GM12878 (cell line): ENCODE data around the gene MEAF6. TPM values are rescaled to one million over a fixed set of nuclear protein-coding genes. Genes with fewer than 3 reads are reported as not detected.

Experiments
- ATAC-seq: fragments of 200-7000 bp; cut with Tn5 transposase; 3 replicates; pipeline ENCODE4 v1.9.1; 2020; ENCODE audit warnings: mild to moderate bottlenecking, moderate library complexity
- BruUV-seq: library from RNA; stranded (reverse); fragments of 400-500 nt; replicated peaks from 2 replicates; lab custom pipeline; 2021; lab: Mats Ljungman, UMichigan
- CTCF ChIA-PET: fragments of 300-600 bp; sonication (Branson Sonifier 250); formaldehyde crosslinking; extraction: SDS; loops from one replicate; lab custom pipeline; 2021; ENCODE audit warnings: inconsistent platforms; lab: Yijun Ruan, JAX
- POLR2A ChIA-PET: fragments of 350-600 bp; formaldehyde crosslinking; extraction: SDS; loops from one replicate; lab custom pipeline; 2021; ENCODE audit warnings: inconsistent platforms; lab: Charles Lee
- RAD21 ChIA-PET: fragments of 300-600 bp; sonication (Branson Sonifier 250); formaldehyde crosslinking; loops from one replicate; lab custom pipeline; 2023; ENCODE audit warnings: antibody characterized with exemption; ENCODE audit not compliant: unreplicated experiment; lab: Charles Lee
- SMC1A ChIA-PET: fragments of 300-600 bp; sonication (Branson Sonifier 250); formaldehyde crosslinking; loops from one replicate; lab custom pipeline; 2023; ENCODE audit not compliant: unreplicated experiment, uncharacterized antibody; lab: Charles Lee
- DNase-seq: peaks from one replicate; pipeline ENCODE4 v3.0.0-alpha.2; 2011; ENCODE audit warnings: low read depth, low spot score
- FAIRE-seq: peaks from 3 replicates; lab custom pipeline; 2011; peaks lifted over from hg19 to GRCh38; lab: Jason Lieb, UNC
- H2AFZ ChIP-seq: 2 replicates; pipeline ENCODE4 v1.6.0; 2011; ENCODE audit warnings: low read depth, low read length, control low read depth; ENCODE audit not compliant: control insufficient read depth
- H3K27ac ChIP-seq: 2 replicates; pipeline ENCODE4 v1.5.1; 2011; ENCODE audit warnings: control low read depth; ENCODE audit not compliant: control insufficient read depth, insufficient read depth
- H3K27me3 ChIP-seq, 2 experiments: replicated peaks in 1 of 2; 2 replicates each; pipeline versions ENCODE4 v1.6.0 to v1.6.1; 2011; ENCODE audit warnings: low read length in 1 of 2; ENCODE audit not compliant: control insufficient read depth in 2 of 2, insufficient read depth in 2 of 2
- H3K36me3 ChIP-seq, 2 experiments: 2 replicates each; pipeline ENCODE4 v1.5.1; 2011; ENCODE audit warnings: low read length in 1 of 2; ENCODE audit not compliant: control insufficient read depth in 2 of 2, insufficient read depth in 2 of 2
- H3K4me1 ChIP-seq: 2 replicates; pipeline ENCODE4 v1.6.1; 2011; ENCODE audit warnings: mild to moderate bottlenecking, low read length, moderate library complexity, mixed read lengths; ENCODE audit not compliant: control insufficient read depth, insufficient read depth
- H3K4me2 ChIP-seq: 2 replicates; pipeline ENCODE4 v1.6.0; 2011; ENCODE audit warnings: control low read depth; ENCODE audit not compliant: control insufficient read depth, insufficient read depth
- H3K4me3 ChIP-seq: fragments of 200-600 bp; sonication (generic); 2 replicates; pipeline ENCODE4 v1.5.1; 2016
- H3K79me2 ChIP-seq: 2 replicates; pipeline ENCODE4 v1.6.0; 2011; ENCODE audit warnings: low read length; ENCODE audit not compliant: control insufficient read depth, insufficient read depth
- H3K9ac ChIP-seq: 2 replicates; pipeline ENCODE4 v1.8.0; 2011; ENCODE audit warnings: low read length, control low read depth, mixed read lengths; ENCODE audit not compliant: control insufficient read depth, insufficient read depth
- H3K9me3 ChIP-seq: replicated peaks from 3 replicates; pipeline ENCODE4 v1.5.1; 2011; ENCODE audit warnings: mild to moderate bottlenecking, low read length; ENCODE audit not compliant: control insufficient read depth, insufficient read depth
- H4K20me1 ChIP-seq: 2 replicates; pipeline ENCODE4 v1.6.0; 2011; ENCODE audit not compliant: control insufficient read depth, insufficient read depth
- BHLHE40 ChIP-seq, 2 experiments: fragments of 450-650 bp in 1 of 2; IDR thresholded peaks; 2 replicates each; pipeline ENCODE4 v1.6.1; 2011 to 2017; ENCODE audit warnings: low read depth in 2 of 2, borderline replicate concordance in 1 of 2, improper control_type of control experiment in 1 of 2, low read length in 1 of 2, mild to moderate bottlenecking in 1 of 2
- ETV6 ChIP-seq, 2 experiments: fragments of 450-650 bp in 1 of 2; IDR thresholded peaks in 1 of 2; conservative IDR thresholded peaks in 1 of 2; 2 replicates each; pipeline ENCODE4 v1.6.1; 2014; ENCODE audit warnings: antibody characterized with exemption in 1 of 2, borderline replicate concordance in 1 of 2, low read depth in 1 of 2, mild to moderate bottlenecking in 1 of 2, moderate library complexity in 1 of 2
- MTA2 ChIP-seq: fragments of 450-650 bp; IDR thresholded peaks from 2 replicates; pipeline ENCODE4 v1.6.1; 2016; ENCODE audit warnings: low read depth, mild to moderate bottlenecking, moderate library complexity
- RAD21 ChIP-seq: IDR thresholded peaks from 2 replicates; pipeline ENCODE4 v1.6.1; 2011; ENCODE audit warnings: mild to moderate bottlenecking, low read depth, low read length, moderate library complexity; ENCODE audit not compliant: insufficient read depth
- RUNX3 ChIP-seq: IDR thresholded peaks from 2 replicates; pipeline ENCODE4 v1.6.1; 2012; ENCODE audit warnings: low read length, inconsistent platforms
- SMC3 ChIP-seq: IDR thresholded peaks from 2 replicates; pipeline ENCODE4 v1.6.1; 2011; ENCODE audit warnings: low read length, improper control_type of control experiment, borderline replicate concordance
- ZNF592 ChIP-seq: fragments of 450-650 bp; IDR thresholded peaks from 2 replicates; pipeline ENCODE4 v1.6.1; 2017; ENCODE audit warnings: mild to moderate bottlenecking, moderate library complexity
- WGBS: methylation state at CpG from one replicate; pipeline ENCODE4 v1.1.6; 2016; ENCODE audit warnings: low lambda C conversion rate; ENCODE audit not compliant: insufficient replicate concordance, insufficient coverage; ENCODE audit errors: missing lambda C conversion rate; 5-methylcytosine and 5-hydroxymethylcytosine counted together
- in situ Hi-C: fragments of 300-500 bp; cut with MboI; formaldehyde crosslinking; loops from 9 replicates; pipeline ENCODE4 v1.14.3; 2018; ENCODE audit warnings: mixed read lengths
- intact Hi-C: fragments of 100-400 bp; cut with micrococcal nuclease; formaldehyde crosslinking; loops from one replicate; pipeline ENCODE4 v1.14.2; 2022; ENCODE audit not compliant: unreplicated experiment
- polyA plus RNA-seq, 11 experiments: library from polyadenylated mRNA; depleted of rRNA in 4 of 11; unstranded in 6 of 11; stranded (reverse) in 5 of 11; fragments of >200 nt; fragmentation: Nextera tagmentation in 4 of 11; fragmentation: Illumina TruSeq in 1 of 11; extraction: Ambion mirVana in 4 of 11; extraction: Trizol in 1 of 11; gene quantifications; 1 replicate in 1 of 11; 2 replicates in 10 of 11; pipeline versions ENCODE4 v1.2.1 to v1.2.3, GENCODE V29; 2011 to 2016; ENCODE audit warnings: inconsistent platforms in 2 of 11, missing spikeins in 2 of 11, low read depth in 1 of 11
- total RNA-seq, 4 experiments: library from RNA; depleted of rRNA in 3 of 4; stranded (reverse); fragments of >200 nt in 3 of 4; fragmentation: Illumina TruSeq in 1 of 4; extraction: Trizol in 1 of 4; gene quantifications; 2 replicates each; pipeline versions ENCODE4 v1.2.1 to v1.2.3, GENCODE V29; 2013 to 2021
- TF ChIP-seq, protein P1 (sequence below), 3 experiments: IDR thresholded peaks in 2 of 3; conservative IDR thresholded peaks in 1 of 3; 2 replicates each; pipeline ENCODE4 v1.5.1; 2011; ENCODE audit warnings: low read depth in 3 of 3, low read length in 3 of 3, mild to moderate bottlenecking in 3 of 3, control low read depth in 2 of 3, moderate library complexity in 2 of 3, inconsistent platforms in 1 of 3, mixed read lengths in 1 of 3; ENCODE audit not compliant: control insufficient read depth in 2 of 3, insufficient read depth in 1 of 3; ENCODE audit errors: extremely low read depth in 1 of 3

The MEAF6 gene
- total and polyA plus RNA-seq, 10 of the 15 experiments (the other 5 are each of a cell fraction or from before 2014, with no cell fraction given): 30.8 to 75.0 (median 58.1) TPM

DNA sequence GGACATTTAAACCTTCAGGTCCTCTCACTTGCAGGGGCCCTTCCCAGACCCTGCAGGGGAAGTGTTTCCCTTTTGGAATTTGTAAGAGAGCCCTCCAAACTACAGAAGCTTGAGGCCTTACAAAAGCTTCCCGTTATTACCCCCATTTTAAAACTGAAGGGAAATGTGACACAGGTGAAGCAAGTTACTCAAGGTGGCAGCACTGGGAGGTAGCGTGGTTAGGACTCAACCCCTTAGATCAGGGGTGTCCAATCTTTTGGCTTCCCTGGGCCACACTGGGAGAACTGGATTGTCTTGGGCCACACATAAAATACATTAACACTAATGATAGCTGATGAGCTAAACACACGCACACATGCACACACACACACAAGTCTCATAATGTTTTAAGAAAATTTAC lies 56.0 kb downstream of the MEAF6 start:
- RAD21 ChIA-PET: interaction anchor here (0.7 to 15.1 kb wide), 4 partner anchors 19 to 30 kb away, joined by 4 to 166 read pairs (median 9); no protein-coding TSS in a partner anchor
- TF ChIP-seq RAD21 (0 out of 2 replicates have a peak, but pooled peaks have one; percentile 25), BHLHE40 (IDR thresholded peaks at IDR 0.05; ENCODE audit: borderline replicate concordance in 1 of 2, low read depth in 2 of 2, low read length in 1 of 2) (no peak), RUNX3 (peak; percentile 18; the same call in 1 of the 2 replicates), ETV6 (conservative IDR thresholded peaks at IDR 0.05 in 1 of 2, IDR thresholded peaks at IDR 0.05 in 1 of 2; ENCODE audit: borderline replicate concordance in 1 of 2, low read depth in 1 of 2) (no peak), MTA2 (no peak), ZNF592 (no peak), SMC3 (peak; percentile 32; the same call in 1 of the 2 replicates)
- TF ChIP-seq, protein P1, sequence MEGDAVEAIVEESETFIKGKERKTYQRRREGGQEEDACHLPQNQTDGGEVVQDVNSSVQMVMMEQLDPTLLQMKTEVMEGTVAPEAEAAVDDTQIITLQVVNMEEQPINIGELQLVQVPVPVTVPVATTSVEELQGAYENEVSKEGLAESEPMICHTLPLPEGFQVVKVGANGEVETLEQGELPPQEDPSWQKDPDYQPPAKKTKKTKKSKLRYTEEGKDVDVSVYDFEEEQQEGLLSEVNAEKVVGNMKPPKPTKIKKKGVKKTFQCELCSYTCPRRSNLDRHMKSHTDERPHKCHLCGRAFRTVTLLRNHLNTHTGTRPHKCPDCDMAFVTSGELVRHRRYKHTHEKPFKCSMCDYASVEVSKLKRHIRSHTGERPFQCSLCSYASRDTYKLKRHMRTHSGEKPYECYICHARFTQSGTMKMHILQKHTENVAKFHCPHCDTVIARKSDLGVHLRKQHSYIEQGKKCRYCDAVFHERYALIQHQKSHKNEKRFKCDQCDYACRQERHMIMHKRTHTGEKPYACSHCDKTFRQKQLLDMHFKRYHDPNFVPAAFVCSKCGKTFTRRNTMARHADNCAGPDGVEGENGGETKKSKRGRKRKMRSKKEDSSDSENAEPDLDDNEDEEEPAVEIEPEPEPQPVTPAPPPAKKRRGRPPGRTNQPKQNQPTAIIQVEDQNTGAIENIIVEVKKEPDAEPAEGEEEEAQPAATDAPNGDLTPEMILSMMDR (IDR thresholded peaks at IDR 0.05 in 2 of 3, conservative IDR thresholded peaks at IDR 0.05 in 1 of 3; ENCODE audit: control insufficient read depth in 2 of 3, extremely low read depth in 1 of 3, insufficient read depth in 1 of 3, low read depth in 3 of 3, low read length in 3 of 3): peak in 2 of 3 experiments; percentile 14 to 39; a peak in 3 of 6 replicates
- TF ChIP-seq, all 136 proteins: peak for 4
- Histone ChIP-seq H3K4me1 (no peaks in the 10 kb centered on the region), H3K4me2 (no peak overlapping the region), H3K4me3 (no peak overlapping the region), H3K79me2 (no peaks in the 10 kb centered on the region), H3K27ac (no peak overlapping the region), H3K36me3 (no peaks in the 10 kb centered on the region), H3K27me3 (no peaks in the 10 kb centered on the region), H4K20me1 (no peaks in the 10 kb centered on the region), H2AFZ (no peak overlapping the region), H3K9me3 (no peaks in the 10 kb centered on the region), H3K9ac (no peak overlapping the region)
- ATAC-seq (peak; percentile 33; the same call in 1 of the 3 replicates), FAIRE-seq (no peak), DNase-seq (no peak)
- no TSS peak for BruUV-seq
- ChIA-PET SMC1A (interaction anchor here (1.3 to 9.5 kb wide), 3 partner anchors 18 to 28 kb away, joined by 6 to 128 read pairs (median 6); no protein-coding TSS in a partner anchor), POLR2A (no interaction called here), CTCF (interaction anchor here (0.6 to 9.4 kb wide), 11 partner anchors 12 to 224 kb away, joined by 3 to 289 read pairs (median 4); partner anchors contain the start of gene ZC3H12A)
- intact Hi-C loops: no loop called here
- in situ Hi-C loops: loop anchor here (5.0 kb wide), 2 partner anchors 34 to 219 kb away; no protein-coding TSS in a partner anchor
- WGBS: 76% methylated on average over 3 of the region's 3 CpGs
